HG03457 (cell line): ENCODE data around the gene ATP5F1C.
"Not testable (repeated sequence)": the region's sequence is repeated elsewhere in the genome, so short reads cannot be mapped to it uniquely, and the experiment has no call there.

Experiments
- ATAC-seq: cut with Tn5 transposase; IDR thresholded peaks from one replicate; pipeline ENCODE4 v1.9.1; 2021; ENCODE audit warnings: moderate number of reproducible peaks; ENCODE audit not compliant: unreplicated experiment

ATP5F1C gene

GRCh38 chr10:7787857-7788638, at the start of gene ATP5F1C, which contains the start of gene KIN:
ATP5F1C (plus strand) TSS chr10:7788177; CDS start chr10:7788208, 31 bp downstream.
KIN (minus strand) TSS chr10:7787993; CDS start chr10:7787933, 60 bp downstream.
- peak; percentile 91 for ATAC-seq

DNA sequence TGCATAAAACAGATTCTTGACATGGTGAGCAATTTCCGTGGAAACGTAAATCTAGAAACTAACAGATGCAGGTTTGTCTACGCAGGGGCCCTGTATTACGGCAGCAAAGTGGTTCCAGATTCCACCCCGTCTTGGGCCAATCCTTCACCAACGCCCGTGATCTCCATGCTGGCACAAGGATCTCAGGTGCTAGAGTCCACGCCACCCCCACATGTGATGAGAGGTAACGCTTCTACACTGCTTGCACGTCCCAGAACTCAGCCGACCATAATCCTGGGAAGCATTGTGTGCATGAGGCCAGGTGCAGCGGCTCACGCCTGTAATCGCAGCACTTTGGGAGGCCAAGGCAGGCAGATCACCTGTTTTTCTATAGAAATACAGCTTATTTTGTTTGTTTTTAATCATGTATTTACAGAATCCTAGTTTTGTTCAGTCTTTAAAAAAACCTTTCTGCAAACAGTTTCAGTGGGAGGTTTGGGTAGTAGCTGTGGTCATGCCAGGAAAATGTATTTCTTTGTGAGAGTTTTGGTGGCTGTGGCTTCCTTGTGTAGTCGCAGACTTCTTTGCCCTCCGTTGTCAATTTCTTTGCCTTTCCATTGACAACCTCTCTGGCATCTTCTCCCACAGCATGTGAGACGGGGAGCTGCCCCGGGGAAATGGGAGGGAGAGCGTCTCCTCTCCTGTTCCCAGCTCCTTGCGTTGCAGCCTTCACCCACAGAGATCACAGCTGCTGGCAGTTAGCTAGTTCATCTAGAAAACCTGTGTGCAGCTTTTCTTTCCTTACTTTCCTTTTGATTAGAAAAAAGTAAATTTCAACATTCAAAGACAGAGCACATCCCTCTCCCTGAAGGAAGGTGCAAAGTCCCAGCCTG, 49.2 kb upstream of the ATP5F1C start:
- no peak for ATAC-seq

DNA sequence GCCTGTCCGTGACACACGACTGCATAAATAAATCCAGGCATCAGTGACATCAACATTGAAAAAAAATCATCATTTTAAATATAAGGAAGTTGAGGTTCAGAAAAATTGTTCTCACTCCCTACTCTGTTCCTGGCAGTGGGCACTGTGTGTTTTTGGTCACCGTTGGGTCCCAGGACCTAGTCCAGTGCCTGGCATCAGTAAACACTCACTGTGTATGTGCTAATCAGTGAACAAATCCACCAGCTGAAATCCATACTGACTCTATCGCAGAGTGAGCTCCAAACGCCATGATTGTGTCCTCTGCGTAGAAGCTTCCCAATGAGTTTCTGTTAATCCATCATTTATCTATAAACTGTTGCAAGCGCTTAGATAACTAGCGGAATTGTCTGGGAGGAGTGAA, 43.7 kb upstream of the ATP5F1C start:
- ATAC-seq: no peak

DNA sequence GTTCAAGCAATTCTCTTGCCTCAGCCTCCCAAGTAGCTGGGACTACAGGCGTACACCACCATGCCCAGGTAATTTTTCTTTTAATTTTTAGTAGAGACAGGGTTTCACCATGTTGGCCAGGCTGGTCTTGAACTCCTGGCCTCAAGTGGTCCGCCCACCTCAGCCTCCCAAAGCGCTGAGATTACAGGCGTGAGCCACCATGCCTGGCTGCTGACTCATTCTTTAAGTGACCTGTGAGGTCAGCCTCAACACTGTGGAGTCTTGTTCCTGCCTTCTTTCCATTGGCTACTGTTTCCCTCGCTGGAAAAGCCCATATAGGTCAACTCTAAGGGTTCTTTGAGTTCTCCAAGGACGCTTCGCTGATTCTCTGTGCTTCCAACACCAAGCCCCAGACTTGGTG, 39.3 kb upstream of the ATP5F1C start:
- not testable (repeated sequence) for ATAC-seq

GRCh38 chr10:7750222-7750621, 37.8 kb upstream of the ATP5F1C start:
- ATAC-seq: no peak

- ATAC-seq: no peak
These were observed 35.7 kb upstream of the ATP5F1C start for GRCh38 chr10:7752251-7752650.

DNA sequence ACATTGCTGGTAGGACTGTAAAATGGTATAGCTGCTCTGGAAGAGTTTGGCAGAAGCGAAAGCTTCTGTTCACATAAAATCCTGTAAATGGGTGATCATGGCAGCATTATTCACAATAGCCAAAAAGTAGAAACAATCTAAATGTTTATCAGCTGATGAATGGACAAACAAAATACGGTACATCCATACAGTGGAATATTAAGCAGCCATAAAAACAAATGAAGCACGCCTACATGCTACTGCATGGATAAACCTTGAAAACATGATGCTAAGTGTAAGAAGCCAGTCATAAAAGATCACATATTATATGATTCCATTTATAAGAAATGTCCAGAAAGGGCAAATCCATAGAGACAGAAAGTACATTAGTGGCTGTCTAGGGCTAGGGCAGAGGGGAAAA, 32.9 kb upstream of the ATP5F1C start:
- no peak for ATAC-seq

DNA sequence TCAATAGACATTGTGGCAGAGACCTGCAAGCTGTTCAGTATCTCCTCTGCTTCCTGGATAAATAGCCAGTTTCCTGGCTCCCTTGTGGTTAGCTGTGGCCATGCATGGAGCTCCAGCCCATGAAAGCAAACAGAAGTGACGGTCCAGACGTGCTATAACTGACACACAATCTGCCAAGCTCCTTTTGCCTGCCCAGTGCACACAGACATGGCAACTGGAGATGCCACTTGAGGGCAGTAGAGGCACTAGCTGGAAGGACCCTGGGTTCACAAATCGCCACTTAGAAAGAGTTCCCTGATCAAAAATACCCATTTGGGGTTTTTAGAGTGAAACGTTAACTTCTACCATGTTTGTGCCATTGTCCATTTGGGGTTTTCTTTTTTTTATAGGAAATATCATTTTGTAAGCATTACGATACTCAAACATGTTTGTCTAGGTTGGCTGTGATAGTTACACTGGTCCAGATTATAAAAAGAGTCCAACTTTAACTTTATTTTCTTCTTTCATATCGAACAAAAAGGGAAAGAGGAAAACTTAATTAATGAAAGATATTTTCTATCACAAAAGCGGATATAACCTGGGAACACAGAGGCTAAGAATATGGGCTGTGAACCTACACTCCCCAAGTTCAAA, 31.5 kb upstream of the ATP5F1C start:
- ATAC-seq: no peak

GRCh38 chr10:7763929-7764328, 24.0 kb upstream of the ATP5F1C start:
- ATAC-seq: no peak

GRCh38 chr10:7766241-7766640, 21.7 kb upstream of the ATP5F1C start:
- ATAC-seq: no peak

DNA sequence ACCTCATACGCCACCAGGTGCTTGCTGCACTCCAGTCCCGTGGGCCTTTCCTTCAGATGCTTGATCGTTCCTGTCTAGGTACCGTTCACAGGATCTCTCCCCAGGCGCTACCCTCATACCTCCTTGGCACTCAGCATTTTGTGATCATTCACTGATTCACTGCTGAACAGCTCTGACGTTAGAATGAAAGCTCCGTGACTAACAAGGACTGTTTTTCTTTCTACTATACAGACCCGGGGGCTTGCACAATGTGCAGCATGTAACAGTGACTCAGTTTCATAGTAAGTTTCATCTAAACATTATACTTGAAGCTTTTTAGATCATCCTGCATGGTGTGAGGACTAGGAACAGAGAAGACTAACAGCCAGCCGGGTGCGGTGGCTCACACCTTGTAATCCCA, 20.8 kb upstream of the ATP5F1C start:
- ATAC-seq: no peak

GRCh38 chr10:7768417-7768816, 19.6 kb upstream of the ATP5F1C start:
- no peak for ATAC-seq

DNA sequence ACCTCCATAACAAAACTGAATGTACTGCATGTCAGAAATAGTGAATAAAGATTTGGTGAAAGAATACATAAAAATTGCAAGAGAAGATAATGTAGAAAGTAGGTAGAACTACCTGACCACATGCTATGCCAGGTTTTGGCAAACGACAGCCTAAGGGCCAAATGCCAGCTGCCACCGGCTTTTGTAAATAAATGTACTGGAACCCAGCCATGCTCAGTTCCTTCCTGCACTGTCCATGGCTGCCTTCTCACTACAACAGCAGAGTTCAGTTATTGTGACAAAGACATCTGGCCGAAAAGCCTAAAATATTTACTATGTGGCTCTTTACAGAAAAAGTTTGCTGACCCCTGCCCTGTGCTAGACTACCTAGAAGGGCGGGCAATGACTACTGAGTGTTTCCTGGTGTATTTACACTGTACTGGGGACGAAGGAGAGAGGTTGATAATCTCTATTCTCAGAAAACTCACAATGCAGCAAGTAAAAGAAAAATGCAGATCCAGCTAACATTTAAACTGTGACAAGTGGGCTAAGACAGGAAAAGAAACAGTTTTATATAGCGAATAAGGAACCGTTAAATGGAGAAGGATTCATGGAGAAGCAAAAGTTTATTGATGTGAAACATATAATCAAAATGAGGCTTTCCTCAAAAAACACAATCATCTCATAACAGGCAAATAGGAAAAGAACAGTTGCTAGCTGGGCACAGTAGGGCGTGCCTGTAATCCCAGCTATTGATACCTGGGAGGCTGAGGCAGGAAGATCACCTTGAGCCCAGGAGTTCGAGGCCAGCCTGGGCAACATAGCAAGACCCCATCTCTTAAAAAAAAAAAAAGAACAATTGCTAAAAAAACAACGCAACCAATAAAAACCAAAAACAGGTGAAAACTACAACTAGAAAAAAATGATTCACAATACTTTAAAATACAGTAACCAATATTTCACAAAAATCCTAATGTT, 13.9 kb upstream of the ATP5F1C start:
- no peak for ATAC-seq

- no peak for ATAC-seq
These were observed 11.2 kb upstream of the ATP5F1C start for GRCh38 chr10:7776777-7777176.

- not testable (repeated sequence) for ATAC-seq
These were observed 5.8 kb upstream of the ATP5F1C start for GRCh38 chr10:7782194-7782593.

DNA sequence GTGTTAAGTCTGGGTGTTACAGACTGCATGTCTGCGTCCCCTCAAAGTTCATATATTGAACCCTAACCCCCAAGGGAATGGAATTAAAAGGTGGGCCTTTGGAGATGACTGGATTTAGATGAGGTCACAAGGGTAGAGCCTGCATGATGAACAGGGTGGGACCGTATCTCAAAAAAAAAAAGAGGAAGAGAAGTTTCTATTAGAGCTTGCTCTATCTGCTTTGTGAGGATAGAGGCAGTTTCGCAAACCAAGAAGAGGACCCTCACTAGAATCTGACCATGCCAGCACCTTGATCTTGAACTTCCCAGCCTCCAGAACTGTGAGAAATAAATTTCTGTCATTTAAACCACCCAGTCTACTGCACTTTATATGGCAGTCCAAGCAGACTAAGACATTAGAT, 1.5 kb upstream of the ATP5F1C start:
- ATAC-seq: no peak

DNA sequence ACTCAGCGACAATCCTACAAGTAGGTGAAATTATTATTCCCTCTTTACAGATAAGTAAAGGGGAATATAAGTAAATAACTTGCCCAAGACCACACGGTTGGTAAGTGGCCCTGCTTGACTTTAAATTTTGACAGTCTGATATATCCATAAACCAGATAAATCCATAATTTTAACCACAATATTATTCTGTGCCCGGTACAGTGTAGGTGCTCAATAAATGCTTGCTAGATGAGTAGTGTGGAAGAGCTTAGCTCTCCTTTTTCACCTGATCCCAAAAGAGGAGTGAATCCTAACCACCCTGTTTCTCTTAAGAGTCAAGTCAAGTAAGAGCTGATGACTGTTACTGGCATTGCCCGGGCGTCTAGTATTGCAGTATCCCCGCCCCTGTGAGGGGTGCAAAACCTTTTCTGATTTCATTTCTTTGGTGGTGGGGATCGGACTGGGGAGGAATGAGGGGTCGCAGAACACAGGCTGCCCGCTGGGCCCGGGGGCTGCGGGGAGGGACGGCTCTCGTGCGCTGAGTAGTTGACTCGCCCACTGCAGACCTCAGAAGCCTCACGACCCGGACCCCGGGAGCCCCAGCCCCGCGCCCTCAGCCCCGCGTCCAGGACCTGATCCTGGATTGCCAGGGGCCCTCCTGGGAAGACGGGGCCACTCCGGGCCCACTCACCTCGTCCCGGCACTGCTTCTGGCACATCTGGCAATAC, 674 bp upstream of the ATP5F1C start:
- no peak for ATAC-seq

DNA sequence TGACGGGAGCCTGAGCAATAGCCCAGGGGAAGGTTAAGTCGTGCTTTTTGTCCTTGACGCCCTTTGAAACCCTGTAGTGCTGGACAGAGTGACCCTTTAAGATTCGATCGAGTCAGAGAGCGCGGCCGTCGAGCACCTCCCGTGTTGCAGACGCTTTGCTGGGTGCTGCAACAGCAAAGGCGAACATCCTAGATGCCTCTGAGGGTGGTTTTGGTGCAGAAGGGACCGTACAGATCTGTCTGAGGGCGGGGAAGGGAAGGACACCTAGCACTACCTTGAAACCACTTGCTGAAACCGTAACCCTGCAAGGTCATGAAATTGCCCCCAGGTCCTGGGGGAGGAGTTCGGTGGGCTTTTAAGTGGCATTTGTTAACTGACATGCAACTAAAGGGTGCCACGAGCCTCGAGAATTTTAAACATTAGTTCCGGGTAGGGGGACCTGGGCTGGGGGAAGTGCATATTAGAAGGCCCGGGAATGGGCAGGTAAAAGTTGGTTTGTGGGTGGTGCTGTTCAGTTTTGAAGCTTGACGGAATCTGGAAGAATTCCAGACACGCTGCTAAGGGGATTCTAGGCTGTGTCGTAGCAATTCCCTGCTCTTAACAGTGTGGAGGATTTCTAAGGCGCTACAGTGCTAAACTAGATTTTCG, 786 bp downstream of the ATP5F1C start:
- peak; percentile 17 for ATAC-seq

DNA sequence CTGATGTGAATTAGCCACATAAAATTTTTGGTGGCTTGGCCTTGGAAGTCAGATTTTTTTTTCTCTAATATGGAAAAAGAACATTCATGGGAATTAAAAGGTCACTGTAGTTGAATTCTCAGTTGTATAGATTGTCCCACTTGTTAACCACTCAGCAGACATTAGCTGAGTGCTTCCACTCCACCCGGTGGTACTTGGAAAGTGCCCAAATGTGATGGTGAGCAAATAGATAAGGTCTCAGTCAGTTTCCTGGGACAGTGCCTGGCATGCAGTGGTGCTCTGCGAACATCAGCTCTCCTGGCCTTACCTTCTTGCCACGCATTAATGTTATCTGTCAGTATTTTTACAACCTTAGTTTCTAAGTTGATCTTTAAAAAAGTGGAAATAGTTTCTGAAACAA, 1.4 kb downstream of the ATP5F1C start:
- ATAC-seq: no peak
